Activated CD4-positive, alpha-beta T cell treated with anti-CD3 and anti-CD28 coated beads for 4 hours (primary cell): ENCODE data around the gene LEAP2.
"Not testable (repeated sequence)": the region's sequence is repeated elsewhere in the genome, so short reads cannot be mapped to it uniquely, and the experiment has no call there.

ENCODE experiments used
- DNase-seq, 2 donors: peaks; one replicate each; pipeline ENCODE4 v3.0.0-alpha.2; 2020

The LEAP2 gene

DNA sequence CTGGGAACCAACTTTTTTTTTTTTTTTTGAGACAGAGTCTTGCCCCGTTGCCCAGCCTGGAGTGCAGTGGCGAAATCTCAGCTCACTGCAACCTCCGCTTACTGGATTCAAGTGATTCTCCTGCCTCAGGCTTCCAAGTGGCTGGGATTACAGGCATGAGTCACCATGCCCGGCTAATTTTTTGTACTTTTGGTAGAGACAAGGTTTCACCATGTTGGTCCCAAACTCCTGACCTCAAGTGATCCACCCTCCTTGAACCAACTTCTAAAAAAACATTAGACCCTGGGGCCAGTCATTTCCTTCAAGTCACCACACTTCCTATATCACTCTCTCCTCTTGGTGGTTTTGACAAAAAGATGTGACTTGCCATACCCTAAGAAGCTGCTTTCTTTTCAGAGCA lies 32.2 kb upstream of the LEAP2 start:
- DNase-seq: no peak

DNA sequence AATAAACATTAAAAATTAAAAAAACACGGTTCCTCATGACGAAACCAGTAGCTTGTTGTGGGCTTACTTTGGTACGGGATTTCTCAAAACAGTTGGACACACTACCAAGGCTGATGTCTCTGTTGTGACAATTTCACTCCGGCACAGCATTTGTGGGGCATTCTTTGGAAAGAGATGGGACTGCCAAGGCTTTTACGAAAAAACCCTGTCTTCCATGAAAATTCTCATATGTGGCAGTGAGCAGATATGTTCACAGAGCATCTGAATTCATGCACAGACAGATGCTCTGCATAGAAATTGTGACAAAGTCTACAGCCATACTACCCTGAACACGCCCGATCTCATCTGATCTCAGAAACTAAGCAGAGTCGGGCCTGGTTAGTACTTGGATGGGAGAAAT lies 25.2 kb upstream of the LEAP2 start:
- DNase-seq: no peak

- no peak for DNase-seq
These were observed 24.1 kb upstream of the LEAP2 start for GRCh38 chr5:132849347-132849746.

DNA sequence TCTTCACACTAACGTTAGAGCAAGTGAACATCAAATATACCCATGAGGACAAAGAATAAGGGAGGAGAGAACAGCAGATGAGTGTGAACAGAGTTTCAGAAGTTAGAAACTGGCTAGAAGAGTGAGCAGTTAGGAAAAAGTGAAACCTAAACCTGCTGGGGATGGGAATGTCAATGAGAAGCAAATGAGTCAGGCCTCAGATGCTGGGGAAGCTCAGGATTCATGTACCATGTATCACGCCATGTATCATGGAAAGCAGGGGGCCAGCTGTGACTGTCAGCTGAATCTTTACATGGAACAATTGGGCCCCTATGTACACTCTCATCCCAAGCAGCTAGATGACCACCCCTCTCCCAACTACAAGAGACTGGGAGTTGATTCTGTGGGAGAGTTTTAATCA lies 23.4 kb upstream of the LEAP2 start:
- DNase-seq: no peak

DNA sequence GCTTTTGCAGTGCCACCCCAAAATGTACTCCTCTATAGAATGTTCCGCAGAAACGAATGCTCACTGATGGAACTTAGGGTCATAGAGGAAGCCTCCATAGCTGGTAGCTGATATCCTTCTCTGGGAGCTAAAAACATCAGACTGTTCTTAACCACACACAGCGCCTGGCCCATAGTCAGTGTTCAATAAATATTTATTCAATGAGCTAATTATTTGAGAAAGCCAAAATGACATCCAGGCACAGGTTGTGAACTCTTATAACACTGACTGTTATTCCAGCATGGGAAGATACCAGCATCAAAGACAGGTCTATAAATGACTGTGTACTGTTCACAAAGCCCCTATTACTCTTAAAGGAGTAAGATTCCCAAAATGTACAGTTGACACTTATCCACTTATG lies 20.1 kb upstream of the LEAP2 start:
- no peak for DNase-seq

DNA sequence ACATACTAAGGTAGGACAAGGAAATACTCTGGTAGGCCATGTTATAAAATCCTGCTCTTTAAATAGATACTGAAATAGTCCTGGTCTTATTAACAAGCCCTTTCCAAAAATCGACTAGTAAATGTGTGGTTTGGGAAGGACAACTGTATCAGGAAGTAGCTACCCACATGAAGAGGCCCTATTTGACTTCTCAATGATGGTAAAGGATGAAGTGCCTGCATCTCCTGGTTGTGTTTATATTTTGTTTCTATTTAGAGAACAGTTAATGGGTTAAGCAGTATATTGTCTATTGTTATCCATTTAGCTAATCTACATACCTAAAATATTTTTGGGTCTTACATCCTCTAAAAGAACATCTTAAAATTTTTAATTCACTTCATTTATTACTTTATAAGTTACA lies 19.7 kb upstream of the LEAP2 start:
- DNase-seq: no peak

DNA sequence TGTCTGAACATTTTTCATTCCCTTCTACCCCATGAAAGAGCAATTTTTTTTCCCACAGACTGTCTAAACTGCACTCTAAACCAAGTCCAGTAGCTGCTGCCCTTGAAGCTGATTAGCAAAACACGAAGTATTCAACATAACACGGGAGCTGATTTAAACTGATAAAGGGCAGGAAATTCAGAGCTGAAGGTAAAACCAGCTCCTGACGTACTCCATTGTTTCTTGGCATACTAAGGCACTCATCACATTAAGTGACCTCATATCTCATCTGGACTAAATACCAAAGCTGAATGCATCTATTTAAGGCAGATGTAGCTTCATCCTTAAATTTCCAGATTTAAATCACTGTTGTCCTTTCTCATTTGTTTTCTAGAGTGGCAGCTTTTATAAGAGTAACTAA lies 19.2 kb upstream of the LEAP2 start:
- no peak for DNase-seq

DNA sequence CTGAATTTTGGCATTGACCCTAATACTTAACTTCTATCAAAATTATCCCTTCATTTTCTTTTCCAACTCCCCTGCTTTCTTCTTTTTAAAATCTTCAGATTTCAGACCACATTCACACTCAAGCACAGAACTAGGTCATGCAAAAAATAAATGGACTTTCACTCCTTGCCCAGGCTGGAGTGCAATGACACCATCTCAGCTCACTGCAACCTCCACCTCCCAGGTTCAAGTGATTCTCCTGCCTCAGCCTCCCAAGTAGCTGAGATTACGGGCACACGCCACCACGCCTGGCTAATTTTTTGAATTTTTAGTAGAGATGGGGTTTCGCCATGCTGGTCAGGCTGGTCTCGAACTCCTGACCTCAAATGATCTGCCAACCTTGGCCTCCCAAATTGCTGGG lies 18.5 kb upstream of the LEAP2 start:
- not testable (repeated sequence) for DNase-seq

DNA sequence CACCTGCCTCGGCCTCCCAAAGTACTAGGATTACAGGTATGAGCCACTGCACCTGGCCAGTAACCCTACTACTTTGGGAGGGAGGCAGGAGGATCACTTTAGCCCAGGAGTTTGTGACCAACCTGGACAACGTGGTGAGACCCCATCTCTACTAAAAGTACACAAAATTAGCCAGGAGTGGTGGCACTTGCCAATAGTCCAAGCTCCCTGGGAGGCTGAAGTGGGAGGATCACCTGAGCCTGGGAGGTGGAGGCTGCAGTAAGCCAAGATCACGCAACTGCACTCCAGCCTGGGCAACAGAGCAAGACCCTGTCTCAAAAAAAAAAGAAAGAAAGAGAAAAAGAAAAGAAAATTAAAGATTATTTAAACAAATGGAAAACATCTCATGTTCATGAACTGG lies 17.5 kb upstream of the LEAP2 start:
- DNase-seq: no peak

GRCh38 chr5:132859889-132860437 lies 13.5 kb upstream of the LEAP2 start:
- DNase-seq: no peak

DNA sequence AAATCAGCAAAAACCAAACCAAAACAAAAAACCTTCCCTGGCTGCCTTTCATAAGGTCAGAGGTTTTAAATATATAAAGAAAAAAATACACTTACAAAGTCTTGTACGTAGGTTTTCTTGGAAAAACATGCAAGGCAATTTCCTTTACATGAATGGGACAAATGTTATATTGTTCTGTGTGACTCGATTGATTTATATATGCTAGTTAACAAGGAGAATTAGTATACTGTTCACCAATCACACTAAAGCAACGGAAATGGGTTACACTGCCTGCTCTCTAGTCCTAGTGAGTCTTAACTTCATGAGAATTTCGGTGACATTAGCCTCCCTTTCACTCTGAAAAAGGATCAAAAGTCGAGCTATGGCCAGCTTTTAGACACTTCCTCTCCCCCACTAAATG lies 12.7 kb upstream of the LEAP2 start:
- DNase-seq: no peak

DNA sequence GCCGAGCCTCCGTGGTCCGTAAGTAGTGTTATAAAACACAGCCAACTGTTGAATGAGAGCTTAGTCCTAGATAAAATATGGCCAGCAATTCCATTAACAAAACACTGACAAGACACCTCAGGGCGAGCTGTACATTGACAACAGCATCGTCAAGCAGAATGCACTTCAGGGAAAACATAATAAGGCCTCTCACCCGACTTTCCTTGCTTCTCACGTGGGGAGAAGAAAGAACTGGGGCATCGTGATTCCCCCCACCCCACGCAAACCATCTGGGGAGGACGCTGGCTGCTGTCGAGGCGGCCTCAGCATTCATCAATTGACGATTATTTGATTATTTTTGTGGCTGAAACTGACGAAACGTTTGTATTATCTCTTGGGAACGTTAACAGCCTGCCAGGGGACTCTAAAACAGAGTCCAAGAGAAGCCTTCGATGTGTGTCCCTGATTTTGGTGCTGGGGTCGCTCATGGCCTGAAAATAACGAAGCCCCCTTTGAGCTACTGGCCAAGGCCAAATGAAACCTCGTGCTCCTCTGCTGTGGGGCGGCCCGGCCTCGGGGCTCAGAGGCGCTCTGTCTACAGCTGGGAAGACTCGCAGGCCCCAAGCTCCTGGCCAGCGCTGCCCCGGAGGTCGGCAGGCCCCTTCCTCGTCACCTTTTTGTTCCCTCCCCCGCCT lies 7.7 kb upstream of the LEAP2 start:
- no peak for DNase-seq

GRCh38 chr5:132866342-132867045 lies 7.0 kb upstream of the LEAP2 start, which contains the start of the genes GDF9 and UQCRQ:
GDF9 (minus strand) TSS chr5:132866469; CDS start chr5:132864533, 1,936 bp downstream.
UQCRQ (plus strand) TSS chr5:132866642; CDS start chr5:132866882, 240 bp downstream.
- DNase-seq: peak; percentile 90 to 91

- DNase-seq: no peak
These were observed 6.4 kb upstream of the LEAP2 start for GRCh38 chr5:132867046-132867451.

- no peak for DNase-seq
These were observed 4.7 kb upstream of the LEAP2 start for GRCh38 chr5:132868754-132869153.

DNA sequence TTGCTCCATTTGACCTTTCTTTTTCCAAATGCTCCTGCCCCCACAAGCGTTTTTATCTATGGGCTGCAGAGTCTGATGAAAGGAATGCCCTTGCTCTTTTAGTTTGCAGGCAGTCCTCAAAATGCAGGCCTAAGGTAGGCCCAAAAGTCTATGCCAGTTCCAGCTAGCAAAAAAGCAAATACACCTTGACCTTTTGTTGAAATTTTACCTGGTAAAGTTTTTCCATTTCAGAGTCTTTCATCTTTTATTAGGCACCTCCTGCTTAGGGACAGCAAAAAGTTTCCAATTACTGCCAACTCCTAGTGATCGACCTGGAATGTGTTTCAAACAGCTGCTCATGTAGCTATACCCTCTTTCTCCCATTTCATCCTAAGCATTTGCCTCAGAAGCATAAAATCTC lies 2.7 kb upstream of the LEAP2 start:
- no peak for DNase-seq

DNA sequence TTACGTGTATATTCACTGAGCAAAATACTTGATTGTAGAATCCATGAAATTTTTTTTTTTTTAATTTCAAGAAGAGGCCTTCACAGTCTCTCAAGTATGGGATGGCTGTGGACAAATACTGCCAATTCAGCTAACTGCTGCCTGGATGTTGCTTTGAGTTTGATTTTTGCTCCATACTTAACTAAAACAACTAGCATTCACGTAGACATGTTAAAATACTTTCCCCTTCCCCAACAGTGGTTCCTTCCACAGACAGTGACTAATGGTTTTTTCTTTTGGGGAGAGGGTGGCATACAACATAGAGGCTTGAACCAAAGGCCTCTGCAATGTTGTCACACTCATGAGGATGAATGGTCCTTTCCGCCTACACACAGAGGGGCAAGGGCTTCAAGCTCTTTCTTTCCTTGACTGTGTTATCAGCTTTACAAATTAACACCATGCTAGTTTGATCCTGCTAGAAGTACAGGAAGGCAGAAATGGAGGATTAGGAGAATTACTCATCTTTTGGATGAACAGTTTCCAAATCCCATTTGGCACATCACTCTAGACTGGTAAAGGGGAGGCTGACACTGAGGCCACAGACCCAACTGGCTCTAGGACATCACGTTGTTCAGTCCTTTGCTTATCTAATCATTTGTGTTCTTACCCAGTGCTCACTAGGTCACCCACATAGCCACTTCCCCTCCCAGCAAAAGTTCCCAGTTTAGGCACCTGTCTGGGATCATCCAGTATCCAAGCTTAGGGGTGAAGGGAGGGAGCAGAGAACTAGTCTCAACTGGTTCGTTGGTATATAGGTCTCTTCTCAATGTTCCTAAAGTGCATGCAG lies 1.8 kb upstream of the LEAP2 start:
- no peak for DNase-seq

DNA sequence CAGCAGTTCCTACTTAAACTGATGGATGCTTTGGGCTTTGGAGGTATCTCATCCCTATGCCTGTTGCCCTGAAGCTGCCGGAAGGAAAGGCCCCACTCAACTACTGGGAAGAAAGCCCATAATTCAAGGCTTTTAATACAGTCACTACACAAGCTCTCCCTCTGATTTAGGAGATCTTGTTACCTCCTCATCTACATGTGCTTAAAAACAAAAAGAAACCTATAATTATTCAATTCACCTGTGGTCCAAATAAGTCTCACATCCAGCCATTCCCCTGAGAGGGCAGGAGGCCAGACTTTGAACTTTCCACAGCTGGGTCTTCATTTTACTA lies 715 bp upstream of the LEAP2 start:
- DNase-seq: no peak

- no peak for DNase-seq
These were observed 433 bp downstream of the LEAP2 start for GRCh38 chr5:132873930-132874271.

DNA sequence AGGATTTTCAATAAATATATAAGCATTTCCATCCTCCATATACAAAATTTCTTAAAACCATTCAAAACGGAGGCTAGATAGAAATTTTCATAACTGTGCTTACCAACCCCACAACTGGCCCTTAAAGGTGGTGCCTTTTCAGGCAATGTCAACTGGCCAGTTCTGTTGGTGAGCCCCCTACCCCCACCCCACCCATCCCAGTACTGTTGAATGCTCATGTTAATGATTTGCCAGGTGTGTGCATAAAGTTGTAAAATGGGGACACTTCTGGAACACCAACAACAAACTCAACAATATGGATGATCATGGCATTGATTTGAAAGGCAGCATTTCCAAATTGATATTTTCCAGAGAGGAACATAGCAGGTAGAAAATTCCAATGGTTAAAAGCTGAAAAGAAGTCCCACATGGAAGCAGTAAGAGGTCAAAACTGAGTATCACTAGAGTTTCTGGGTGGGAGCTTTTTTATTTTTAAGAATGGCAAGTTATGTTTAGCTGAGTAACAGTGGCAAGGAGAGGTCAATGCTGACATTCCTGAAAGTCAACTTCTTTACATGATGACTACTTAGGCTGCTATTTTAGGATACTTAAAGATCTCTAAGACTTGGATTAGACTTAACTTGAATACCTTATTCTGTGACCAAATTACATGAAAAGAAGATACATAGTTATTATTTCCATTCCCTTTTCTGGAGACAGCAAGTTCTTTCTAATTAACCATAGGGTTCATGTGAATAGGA lies 2.7 kb downstream of the LEAP2 start:
- DNase-seq: no peak

DNA sequence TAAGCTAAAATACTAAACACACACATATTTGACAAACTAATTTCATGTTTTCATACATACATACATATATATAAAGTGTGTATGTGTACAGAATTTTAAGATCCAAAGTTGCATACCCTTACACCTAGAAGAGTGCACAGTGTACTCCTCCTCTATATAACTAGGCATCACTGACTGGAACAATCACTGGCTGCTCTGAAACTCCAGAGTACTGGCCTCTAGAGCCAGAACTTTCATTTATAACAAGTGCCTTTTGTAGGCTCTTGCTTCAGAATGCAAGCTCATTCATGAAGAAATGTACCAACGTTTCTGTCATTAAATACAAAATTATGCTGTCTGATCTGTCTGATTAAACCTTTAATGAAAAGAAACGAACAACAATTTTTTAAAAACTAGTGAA lies 4.0 kb downstream of the LEAP2 start:
- no peak for DNase-seq

- no peak for DNase-seq
These were observed 4.5 kb downstream of the LEAP2 start for GRCh38 chr5:132877938-132878337.

- peak; percentile 6 to 30 for DNase-seq
These were observed 9.9 kb downstream of the LEAP2 start for GRCh38 chr5:132883261-132883834.
